Psoas muscle (tissue), 8 donors: ENCODE data around the gene WBP1L. TPM values are rescaled to one million over a fixed set of nuclear protein-coding genes. Genes with fewer than 3 reads are reported as not detected.
"Not testable (repeated sequence)": the region's sequence is repeated elsewhere in the genome, so short reads cannot be mapped to it uniquely, and the experiment has no call there.

Experiments
- ATAC-seq, 4 donors: fragments of 200-7000 bp; cut with Tn5 transposase; one replicate each; pipeline ENCODE4 v1.9.1; 2020; ENCODE audit warnings: moderate library complexity in 3 of 4, mild to moderate bottlenecking in 2 of 4
- DNase-seq, 2 donors: peaks; one replicate each; pipeline ENCODE4 v3.0.0-alpha.2; 2020
- H3K27ac ChIP-seq: fragments of 200-600 bp; one replicate; pipeline ENCODE4 v1.8.0; 2022
- H3K27me3 ChIP-seq, 3 donors: fragments of 200-600 bp in 1 of 3; one replicate each; pipeline versions ENCODE4 v1.6.1 to v1.8.0; 2013 to 2022; ENCODE audit warnings: low read length in 2 of 3, mild to moderate bottlenecking in 2 of 3, moderate library complexity in 1 of 3; ENCODE audit not compliant: insufficient read depth in 3 of 3
- H3K36me3 ChIP-seq, 2 donors: fragments of 200-600 bp in 1 of 2; one replicate each; pipeline versions ENCODE4 v1.6.1 to v1.8.0; 2013 to 2022; ENCODE audit warnings: low read depth in 1 of 2, mild to moderate bottlenecking in 1 of 2, moderate library complexity in 1 of 2; ENCODE audit not compliant: insufficient read depth in 1 of 2
- H3K4me1 ChIP-seq: fragments of 200-600 bp; one replicate; pipeline ENCODE4 v1.8.0; 2022
- H3K4me3 ChIP-seq: fragments of 200-600 bp; one replicate; pipeline ENCODE4 v1.8.0; 2022; ENCODE audit warnings: mild to moderate bottlenecking
- H3K9me3 ChIP-seq: fragments of 200-600 bp; one replicate; pipeline ENCODE4 v1.8.0; 2022
- WGBS, 3 donors: extraction: QIAGEN DNeasy Blood & Tissue Kit; methylation state at CpG; one replicate each; pipeline versions ENCODE4 v1.1.6 to v1.1.7; 2013; 5-methylcytosine and 5-hydroxymethylcytosine counted together
- intact Hi-C, 2 donors: fragments of 100-400 bp; cut with DNase I; formaldehyde crosslinking; loops; one replicate each; pipeline versions ENCODE4 v1.11.0 to v1.14.2; 2022
- polyA plus RNA-seq, 3 donors: library from polyadenylated mRNA; stranded (reverse); fragments of 200-250 nt; gene quantifications; one replicate each; pipeline ENCODE4 v1.2.3, GENCODE V29; 2013
- total RNA-seq, 4 donors: library from RNA; stranded (reverse); fragmentation: NEBNext Ultra II Directional in 2 of 4; extraction: Animal tissue kit (Norgen Biotek cat#: 25700) in 2 of 4; gene quantifications; one replicate each; pipeline versions ENCODE4 v1.2.1 to v1.2.4, GENCODE V29; 2021 to 2023
- TF ChIP-seq, protein P1 (sequence below): fragments of 200-600 bp; IDR thresholded peaks from one replicate; pipeline ENCODE4 v1.8.0; 2022; ENCODE audit warnings: antibody characterized with exemption
- donor health status: healthy with polysubstance abuse.
- donor health status: DM: no; HTN: no; CAD: no; lungs with moderate emphysema.
- donor health status: Bipolar disorder and iron deficiency.
- donor health status: healthy.
- donor health status: DM: yes; HTN: yes; CAD: no.
- donor health status: DM: no; HTN: no; CAD: no.
- donor health status: DM: no; HTN: no; CAD: no.
- donor health status: DM: yes; HTN: yes; CAD: no.

Gene WBP1L
- total and polyA plus RNA-seq, 7 donors: 26.4 to 77.2 (median 54.1) TPM

DNA sequence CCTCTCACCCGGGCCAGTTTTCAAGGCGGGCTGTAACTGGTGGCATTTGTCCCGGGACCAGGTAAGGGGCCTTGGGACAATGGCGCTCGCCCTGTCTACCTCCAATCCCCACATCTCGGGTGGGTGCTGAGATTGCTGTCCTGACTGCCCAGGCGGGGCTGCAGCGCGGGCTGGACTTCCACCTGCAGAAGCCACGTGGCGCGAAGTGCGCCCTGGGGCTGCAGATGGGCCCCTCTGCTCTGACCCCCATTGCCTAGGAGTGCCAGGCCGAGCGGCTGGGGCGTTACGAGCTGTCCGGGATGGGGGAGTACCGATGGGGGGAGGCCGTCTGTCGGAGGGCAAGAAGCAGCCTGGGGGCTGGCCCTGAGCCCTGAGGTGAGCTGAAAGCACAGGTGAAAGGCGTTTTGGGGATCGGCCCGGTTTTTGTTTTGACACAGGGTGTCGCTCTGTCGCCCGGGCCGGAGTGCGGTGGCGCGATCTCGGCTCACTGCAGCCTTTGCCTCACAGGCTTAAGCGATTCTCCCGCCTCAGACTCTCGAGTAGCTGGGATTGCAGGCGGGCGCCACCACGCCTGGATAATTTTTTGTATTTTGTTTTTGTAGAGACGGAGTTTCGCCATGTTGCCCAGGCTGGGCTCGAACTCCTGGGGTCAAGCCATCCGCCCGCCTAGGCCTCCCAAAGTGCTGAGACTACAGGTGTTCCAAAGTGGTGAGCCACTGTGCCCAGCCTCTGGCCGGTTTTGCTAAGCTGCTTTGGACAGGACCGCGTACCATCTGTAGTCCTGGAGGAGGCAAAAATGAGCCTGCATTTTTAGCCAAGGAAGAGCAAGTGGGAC, 28.9 kb upstream of the WBP1L start, which contains the start of gene SFXN2:
SFXN2 (plus strand) TSS at position 16 of the 835 bp plus-strand sequence. CDS start 12,001 bp downstream, outside the sequence.
- no peaks in the 10 kb centered on the region for H3K27me3 ChIP-seq
- peak within 1 kb of the TSS; percentile 85 for H3K4me3 ChIP-seq
- peaks cover 0 to 9% of the 10 kb centered on the region in 2 donors for H3K36me3 ChIP-seq
- 5 to 6% (median 5%) methylated on average over 45 to 46 of the region's 46 CpGs for WGBS, 3 donors
- ATAC-seq (peak in 2 of 4 donors; percentile 1 to 46), DNase-seq (no peak)
- no peaks in the 10 kb centered on the region for H3K9me3 ChIP-seq
- intact Hi-C loops: no loop called here
- peaks cover 40% of the 10 kb centered on the region for H3K4me1 ChIP-seq
- peak within 1 kb of the TSS; percentile 69 for H3K27ac ChIP-seq
- TF ChIP-seq, protein P1, sequence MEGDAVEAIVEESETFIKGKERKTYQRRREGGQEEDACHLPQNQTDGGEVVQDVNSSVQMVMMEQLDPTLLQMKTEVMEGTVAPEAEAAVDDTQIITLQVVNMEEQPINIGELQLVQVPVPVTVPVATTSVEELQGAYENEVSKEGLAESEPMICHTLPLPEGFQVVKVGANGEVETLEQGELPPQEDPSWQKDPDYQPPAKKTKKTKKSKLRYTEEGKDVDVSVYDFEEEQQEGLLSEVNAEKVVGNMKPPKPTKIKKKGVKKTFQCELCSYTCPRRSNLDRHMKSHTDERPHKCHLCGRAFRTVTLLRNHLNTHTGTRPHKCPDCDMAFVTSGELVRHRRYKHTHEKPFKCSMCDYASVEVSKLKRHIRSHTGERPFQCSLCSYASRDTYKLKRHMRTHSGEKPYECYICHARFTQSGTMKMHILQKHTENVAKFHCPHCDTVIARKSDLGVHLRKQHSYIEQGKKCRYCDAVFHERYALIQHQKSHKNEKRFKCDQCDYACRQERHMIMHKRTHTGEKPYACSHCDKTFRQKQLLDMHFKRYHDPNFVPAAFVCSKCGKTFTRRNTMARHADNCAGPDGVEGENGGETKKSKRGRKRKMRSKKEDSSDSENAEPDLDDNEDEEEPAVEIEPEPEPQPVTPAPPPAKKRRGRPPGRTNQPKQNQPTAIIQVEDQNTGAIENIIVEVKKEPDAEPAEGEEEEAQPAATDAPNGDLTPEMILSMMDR: no peak

DNA sequence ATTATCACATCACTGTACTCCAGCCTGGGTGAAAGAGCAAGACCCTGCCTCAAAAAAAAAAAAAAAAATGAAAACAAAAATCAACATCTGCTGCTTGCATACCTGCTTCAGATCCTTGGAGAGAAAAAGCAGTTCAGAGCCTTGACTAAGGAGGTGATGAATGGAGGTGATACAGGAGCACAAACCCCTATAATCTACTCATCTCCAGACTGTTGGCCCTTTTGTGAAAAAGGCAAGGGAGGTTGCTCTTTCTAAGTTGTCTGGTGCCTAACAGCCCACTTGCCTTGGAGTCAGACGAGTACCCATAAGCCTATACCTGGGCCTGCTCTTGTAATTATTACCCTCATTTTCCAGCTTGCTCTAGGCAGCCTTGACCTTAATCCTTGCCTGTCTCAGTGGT, 27.9 kb upstream of the WBP1L start:
- DNase-seq: no peak
- Histone ChIP-seq H3K9me3 (no peaks in the 10 kb centered on the region), H3K36me3 (peaks cover 0 to 9% of the 10 kb centered on the region in 2 donors), H3K4me3 (no peak overlapping the region), H3K4me1 (peaks cover 40% of the 10 kb centered on the region), H3K27ac (no peak overlapping the region), H3K27me3 (no peaks in the 10 kb centered on the region)
- intact Hi-C loops: no loop called here
- WGBS, 3 donors: 85 to 100% (median 91%) methylated on average over 1 of the region's 1 CpG
- no peak for ATAC-seq
- TF ChIP-seq, protein P1: no peak

DNA sequence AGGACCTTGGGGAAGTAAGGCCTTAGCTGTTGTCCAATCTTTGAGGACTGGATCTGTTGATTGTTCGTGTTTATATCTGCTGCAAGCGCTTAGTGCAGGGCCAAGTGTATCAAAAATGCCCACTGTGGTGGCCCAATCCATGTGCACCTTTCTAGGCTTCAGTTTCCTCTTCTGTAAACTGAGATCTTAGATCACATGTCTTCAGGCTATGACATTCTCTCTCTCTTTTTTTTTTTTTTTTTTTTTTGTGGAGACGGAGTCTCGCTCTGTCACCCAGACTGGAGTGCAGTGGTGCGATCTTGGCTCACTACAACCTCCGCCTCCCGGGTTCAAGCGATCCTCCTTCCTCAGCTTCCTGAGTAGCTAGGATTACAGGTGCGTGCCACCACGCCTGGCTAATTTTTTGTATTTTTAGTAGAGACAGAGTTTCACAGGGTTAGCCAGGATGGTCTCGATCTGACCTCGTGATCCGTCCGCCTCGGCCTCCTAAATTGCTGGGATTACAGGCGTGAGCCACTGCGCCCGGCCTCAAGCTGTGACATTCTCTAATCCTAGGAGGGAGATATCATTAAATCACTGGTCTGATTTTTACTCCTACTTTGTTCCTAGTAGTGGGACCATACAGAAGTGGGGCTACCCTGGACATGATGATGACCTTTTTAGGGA, 26.7 kb upstream of the WBP1L start:
- H3K27ac ChIP-seq, H3K4me3 ChIP-seq, ATAC-seq, H3K27me3 ChIP-seq, H3K9me3 ChIP-seq, intact Hi-C loops, H3K36me3 ChIP-seq, DNase-seq: not testable (repeated sequence)
- WGBS, 3 donors: 90 to 94% (median 91%) methylated on average over 17 to 18 of the region's 18 CpGs
- peaks cover 40% of the 10 kb centered on the region for H3K4me1 ChIP-seq

DNA sequence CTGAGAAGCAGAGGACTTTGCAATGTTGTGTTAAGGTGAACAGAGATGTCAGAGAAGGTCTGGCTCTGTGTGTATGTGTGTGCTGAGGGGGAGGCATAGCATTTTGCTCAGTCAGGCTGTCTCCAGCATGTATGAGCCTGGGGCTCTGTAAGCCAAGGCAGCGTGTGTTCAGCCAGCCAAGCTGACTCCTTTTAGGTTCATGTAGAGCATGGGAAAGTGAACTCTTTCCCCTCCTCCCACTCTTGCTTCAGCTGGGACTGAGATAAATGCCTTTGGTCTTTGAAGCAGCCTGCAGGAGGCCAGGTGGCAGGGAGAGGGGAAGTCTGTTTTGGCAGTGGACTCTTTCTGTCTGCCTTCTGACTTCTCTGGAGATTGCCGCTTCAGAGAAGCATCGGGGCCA, 25.5 kb upstream of the WBP1L start:
- peaks cover 35% of the 10 kb centered on the region for H3K4me1 ChIP-seq
- H3K27ac ChIP-seq: peak overlapping the region; percentile 77
- peak overlapping the region; percentile 14 for H3K4me3 ChIP-seq
- intact Hi-C loops: no loop called here
- TF ChIP-seq, protein P1: no peak
- no peaks in the 10 kb centered on the region for H3K9me3 ChIP-seq
- 9 to 28% (median 18%) methylated on average over 3 of the region's 3 CpGs for WGBS, 3 donors
- peak in 1 of 2 donors; percentile 64 for DNase-seq
- ATAC-seq: peak; percentile 15 to 39 (median 24)
- no peaks in the 10 kb centered on the region for H3K27me3 ChIP-seq
- peaks cover 0 to 9% of the 10 kb centered on the region in 2 donors for H3K36me3 ChIP-seq

DNA sequence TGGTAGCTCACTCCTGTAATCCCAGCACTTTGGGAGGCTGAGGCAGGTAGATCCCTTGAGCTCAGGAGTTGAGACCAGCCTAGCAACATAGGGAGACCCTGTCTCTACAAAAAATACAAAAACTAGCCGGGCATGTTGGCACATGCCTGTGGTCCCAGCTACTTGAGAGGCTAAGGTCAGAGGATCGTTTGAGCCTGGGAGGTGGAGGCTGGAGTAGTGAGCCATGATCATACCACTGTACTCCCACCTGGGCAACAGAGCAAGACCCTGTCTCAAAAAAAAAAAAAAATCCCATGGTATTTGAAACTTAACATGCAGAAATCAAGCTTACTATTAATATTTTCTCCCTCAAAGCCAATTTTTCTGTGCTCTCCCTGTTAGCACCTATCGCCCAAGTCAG, 23.4 kb upstream of the WBP1L start:
- ATAC-seq: no peak
- WGBS, 3 donors: 85 to 91% (median 88%) methylated on average over 3 of the region's 3 CpGs

More for the DNA sequence above, 23.4 kb upstream of the WBP1L start:
- no peaks in the 10 kb centered on the region for H3K27me3 ChIP-seq
- H3K36me3 ChIP-seq: peaks cover 0 to 9% of the 10 kb centered on the region in 2 donors
- TF ChIP-seq, protein P1: no peak
- H3K4me3 ChIP-seq: no peak overlapping the region
- H3K27ac ChIP-seq: no peak overlapping the region
- H3K4me1 ChIP-seq: peaks cover 31% of the 10 kb centered on the region
- DNase-seq: no peak
- H3K9me3 ChIP-seq: no peaks in the 10 kb centered on the region
- intact Hi-C loops: loop anchor here in 1 of 2 donors (10.0 kb wide), 1 partner anchor 344 kb away; no protein-coding TSS in a partner anchor
